ENCODE data around the gene PHLDB3. TPM values are rescaled to one million over a fixed set of nuclear protein-coding genes. Genes with fewer than 3 reads are reported as not detected.

PHLDB3 gene
- total RNA-seq, 1 experiment from 2014 or later = 8.5 TPM

DNA sequence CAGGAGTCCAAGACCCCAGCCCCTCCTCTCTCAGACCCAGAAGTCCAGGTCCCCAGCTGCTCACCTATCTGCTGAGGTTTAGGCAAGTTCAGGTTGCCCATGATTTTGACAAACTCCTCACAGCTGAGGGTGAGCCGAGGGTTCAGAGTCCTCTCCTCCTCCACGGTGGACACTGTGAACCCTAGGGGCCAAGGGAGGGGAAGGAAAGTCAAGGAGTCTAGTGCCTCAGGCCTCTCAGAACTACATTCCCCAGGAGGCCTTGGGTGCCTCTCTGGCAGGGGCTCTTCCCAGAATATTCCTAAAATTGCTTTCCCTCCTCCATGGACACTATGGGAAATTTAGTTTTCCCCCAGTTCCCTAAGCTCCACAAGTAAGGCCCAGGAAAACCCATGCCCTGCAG, 3.3 kb upstream of the PHLDB3 start:
- Histone ChIP-seq H2BK20ac (ENCODE audit: low read depth, low read length, poor library complexity, severe bottlenecking) (no peak overlapping the region), H3T11ph (ENCODE audit: low read length) (no peak overlapping the region)
- no peak overlapping the region for H3K4me3 Mint-ChIP-seq

More for the DNA sequence above, 3.3 kb upstream of the PHLDB3 start:
- Histone ChIP-seq H3K14ac (ENCODE audit: insufficient read depth, low read length) (no peak overlapping the region), H2BK12ac (ENCODE audit: insufficient read length, low read depth, low read length) (no peak overlapping the region), H3K4me2 (ENCODE audit: insufficient read depth, insufficient read length, low read length) (no peak overlapping the region), H3K9ac (ENCODE audit: extremely low read depth, insufficient read length, low read length) (no peak overlapping the region), H3K56ac (ENCODE audit: insufficient read length, low read depth, low read length) (no peak overlapping the region), H3K18ac (ENCODE audit: insufficient read length, low read depth, low read length) (no peak overlapping the region), H2BK15ac (ENCODE audit: low read depth, low read length) (no peak overlapping the region), H4K91ac (ENCODE audit: insufficient read length, low read depth, low read length) (no peak overlapping the region), H3K79me1 (ENCODE audit: insufficient read depth, low read depth, low read length, poor library complexity, severe bottlenecking) (no peaks in the 10 kb centered on the region), H2AFZ (ENCODE audit: low read length) (no peak overlapping the region), H2BK120ac (ENCODE audit: low read depth, low read length, poor library complexity, severe bottlenecking) (no peak overlapping the region), H3K79me2 (ENCODE audit: insufficient read depth, low read length) (no peaks in the 10 kb centered on the region), H3K4me1 (ENCODE audit: insufficient read depth, low read length) (no peaks in the 10 kb centered on the region), H4K8ac (replicated peaks; ENCODE audit: insufficient read length, low read depth, low read length) (no peak overlapping the region), H2AK5ac (ENCODE audit: insufficient read length, low read length) (no peak overlapping the region), H3K9me3 (ENCODE audit: control insufficient read depth, low read depth, low read length) (no peaks in the 10 kb centered on the region), H2BK5ac (ENCODE audit: insufficient read length, low read length) (no peak overlapping the region), H3K27ac (ENCODE audit: insufficient read length, low read depth, low read length) (no peak overlapping the region), H3K4ac (ENCODE audit: low read depth, low read length) (no peak overlapping the region), H3K23ac (ENCODE audit: insufficient read length, low read depth, low read length) (no peak overlapping the region), H3K27me3 (ENCODE audit: insufficient read depth, low read length) (peaks cover 2% of the 10 kb centered on the region; the same call in 1 of the 2 replicates), H3K23me2 (ENCODE audit: insufficient read length, low read depth, low read length, poor library complexity, severe bottlenecking) (peaks cover 16% of the 10 kb centered on the region), H4K20me1 (ENCODE audit: control insufficient read depth, insufficient read depth, insufficient read length) (no peaks in the 10 kb centered on the region), H4K5ac (ENCODE audit: insufficient read length, low read depth, low read length) (no peak overlapping the region)
- H3K4me1 Mint-ChIP-seq = peaks cover 10 to 12% of the 10 kb centered on the region in 2 experiments
- H3K27me3 Mint-ChIP-seq (ENCODE audit: low read depth) = peaks cover 10% of the 10 kb centered on the region
- no CpG with 5 or more reads among the region's 2 CpGs for WGBS (ENCODE audit: extremely low coverage, insufficient read length, low lambda C conversion rate)
- peak overlapping the region in 1 of 3 experiments; percentile 73; a peak in 2 of 7 replicates for H3K27ac Mint-ChIP-seq
- no peaks in the 10 kb centered on the region; a peak in 2 of 5 replicates for H3K9me3 Mint-ChIP-seq
- H3K36me3 Mint-ChIP-seq (ENCODE audit: insufficient read depth in 1 of 3, low read depth in 3 of 3) = peaks cover 17 to 25% (median 20%) of the 10 kb centered on the region in 3 experiments; a peak in 6 of 7 replicates
- no peak for DNase-seq
- no peak for TF ChIP-seq CTCF (conservative IDR thresholded peaks at IDR 0.05)
